Heart right ventricle (tissue), 16 donors: Measurements from ENCODE around the gene EYS. TPM values are rescaled to one million over a fixed set of nuclear protein-coding genes. Genes with fewer than 3 reads are reported as not detected.
"Not testable (repeated sequence)": the region's sequence is repeated elsewhere in the genome, so short reads cannot be mapped to it uniquely, and the experiment has no call there.

Source experiments
- ATAC-seq, 8 donors: fragments of 200-7000 bp; cut with Tn5 transposase; one replicate each; pipeline ENCODE4 v1.9.1; 2020; ENCODE audit warnings: mild to moderate bottlenecking in 8 of 8, moderate library complexity in 8 of 8, moderate number of reproducible peaks in 1 of 8
- DNase-seq, 2 donors: peaks; one replicate each; pipeline ENCODE4 v3.0.0-alpha.2; 2020
- H3K27ac ChIP-seq, 10 donors: fragments of 200-600 bp; sonication (generic) in 2 of 10; one replicate each; pipeline versions ENCODE4 v1.5.0 to v1.8.0; 2020 to 2022; ENCODE audit warnings: mild to moderate bottlenecking in 3 of 10
- H3K27me3 ChIP-seq, 7 donors: fragments of 200-600 bp; one replicate each; pipeline ENCODE4 v1.8.0; 2021 to 2022; ENCODE audit warnings: mild to moderate bottlenecking in 2 of 7
- H3K36me3 ChIP-seq, 9 donors: fragments of 200-600 bp; sonication (generic) in 1 of 9; one replicate each; pipeline versions ENCODE4 v1.5.0 to v1.8.0; 2020 to 2022; ENCODE audit warnings: mild to moderate bottlenecking in 2 of 9
- H3K4me1 ChIP-seq, 9 donors: fragments of 200-600 bp; sonication (generic) in 1 of 9; one replicate each; pipeline versions ENCODE4 v1.5.0 to v1.8.0; 2020 to 2022; ENCODE audit warnings: mild to moderate bottlenecking in 4 of 9
- H3K4me3 ChIP-seq, 10 donors: fragments of 200-600 bp; sonication (generic) in 2 of 10; one replicate each; pipeline versions ENCODE4 v1.5.0 to v1.8.0; 2020 to 2022; ENCODE audit warnings: mild to moderate bottlenecking in 7 of 10, moderate library complexity in 2 of 10
- H3K9me3 ChIP-seq, 11 donors: fragments of 200-600 bp in 10 of 11; sonication (generic) in 2 of 11; one replicate each; pipeline versions ENCODE4 v1.5.0 to v1.8.0; 2013 to 2022; ENCODE audit warnings: mild to moderate bottlenecking in 2 of 11, control low read depth in 1 of 11, moderate library complexity in 1 of 11
- CTCF ChIP-seq, 9 donors: fragments of 200-600 bp; sonication (generic) in 2 of 9; IDR thresholded peaks; one replicate each; pipeline versions ENCODE4 v1.5.0 to v1.8.0; 2021 to 2022; ENCODE audit warnings: antibody characterized with exemption in 9 of 9, mild to moderate bottlenecking in 5 of 9, moderate library complexity in 1 of 9
- WGBS, 2 donors: extraction: QIAGEN DNeasy Blood & Tissue Kit; methylation state at CpG; one replicate each; pipeline ENCODE4 v1.1.7; 2013; ENCODE audit warnings: inconsistent platforms in 1 of 2; 5-methylcytosine and 5-hydroxymethylcytosine counted together
- intact Hi-C, 10 donors: fragments of 100-400 bp; cut with DNase I; formaldehyde crosslinking; loops; one replicate each; pipeline versions ENCODE4 v1.11.1 to v1.14.2; 2022
- polyA plus RNA-seq, 2 donors: library from polyadenylated mRNA; stranded (reverse); fragments of 200-250 nt; gene quantifications; one replicate each; pipeline ENCODE4 v1.2.3, GENCODE V29; 2013
- total RNA-seq, 10 donors: library from RNA; stranded (reverse); fragmentation: NEBNext Ultra II Directional in 3 of 10; extraction: Animal tissue kit (Norgen Biotek cat#: 25700) in 3 of 10; gene quantifications; one replicate each; pipeline versions ENCODE4 v1.2.1 to v1.2.4, GENCODE V29; 2021 to 2023
- donor health status: Arrhythmogenic right ventricular cardiomyopathy.
- donor health status: ischemic (EF 13 %, LVEDD 7.1; RV severe dilation, severe dysfunction).
- donor health status: healthy with polysubstance abuse.
- donor health status: DM: no; HTN: yes; CAD: no.
- donor health status: DM: no; HTN: no; CAD: no.
- donor health status: ischemic (EF 25% LVEDD 6.9; RV normal size, moderate dysfunction).
- donor health status: ischemic (EF 25% LVEDD 5.7; RV mildly dilated, moderate dysfunction).
- donor health status: healthy.
- donor health status: DM: yes; HTN: yes; CAD: no.
- donor health status: Ischemic cardiomyopathy.
- donor health status: ischemic (EF 35%, LVEDD 5.7; RV mildly dilated, moderate dysfunction).
- donor health status: nonischemic (EF 11% LVEDD 7.7; RV severe dilation, severe dysfunction).
- donor health status: DM: yes; HTN: yes; CAD: no.
- donor health status: PGD.
- donor health status: ischemic (EF 29% LVEDD 5.4; RV normal size, mild dysfunction).
- donor health status: nonischemic (EF 23%, LVEDD 6.1; RV moderate dilation, normal function).

EYS gene
- total and polyA plus RNA-seq, 12 donors = 0.02 to 0.40 (median 0.18) TPM; not detected in 8

DNA sequence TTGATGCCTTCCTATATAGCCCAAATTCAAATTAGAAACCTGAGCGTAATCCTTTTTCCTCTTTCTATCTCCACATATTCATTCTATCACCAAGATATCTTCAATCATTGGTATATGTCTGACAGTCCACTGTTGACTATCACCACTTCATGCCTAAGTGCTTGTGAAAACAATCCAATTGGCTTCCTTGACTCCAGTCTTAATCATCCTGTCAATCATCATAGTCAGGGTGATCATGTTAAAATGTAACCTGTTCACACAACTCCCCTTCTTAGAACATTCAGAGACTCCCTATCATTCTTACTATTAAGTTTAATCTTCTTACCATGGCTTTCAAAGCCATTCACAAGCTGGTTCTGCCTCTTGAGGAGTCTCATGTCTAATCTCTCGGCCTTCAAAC lies 1454.8 kb downstream of the EYS start:
- no peaks in the 10 kb centered on the region for H3K27me3 ChIP-seq
- intact Hi-C loops = no loop called here
- DNase-seq (no peak), ATAC-seq (no peak)
- no peak overlapping the region for H3K4me3 ChIP-seq
- no peak overlapping the region for H3K27ac ChIP-seq
- no peaks in the 10 kb centered on the region for H3K9me3 ChIP-seq
- no peaks in the 10 kb centered on the region for H3K4me1 ChIP-seq
- no peaks in the 10 kb centered on the region for H3K36me3 ChIP-seq
- TF ChIP-seq CTCF (IDR thresholded peaks at IDR 0.05) = no peak
- 87 to 88% methylated on average over 2 of the region's 2 CpGs for WGBS, 2 donors

GRCh38 chr6:64250126-64250525 lies 1456.9 kb downstream of the EYS start:
- ATAC-seq = no peak
- no peaks in the 10 kb centered on the region for H3K27me3 ChIP-seq
- H3K9me3 ChIP-seq = peaks cover 0 to 6% (median 0%) of the 10 kb centered on the region in 11 donors
- no peaks in the 10 kb centered on the region for H3K4me1 ChIP-seq
- H3K4me3 ChIP-seq = no peak overlapping the region
- H3K36me3 ChIP-seq = no peaks in the 10 kb centered on the region
- H3K27ac ChIP-seq = no peak overlapping the region
- DNase-seq = no peak
- no peak for TF ChIP-seq CTCF (IDR thresholded peaks at IDR 0.05)
- intact Hi-C loops = no loop called here
- 82 to 85% methylated on average over 3 of the region's 3 CpGs for WGBS, 2 donors

DNA sequence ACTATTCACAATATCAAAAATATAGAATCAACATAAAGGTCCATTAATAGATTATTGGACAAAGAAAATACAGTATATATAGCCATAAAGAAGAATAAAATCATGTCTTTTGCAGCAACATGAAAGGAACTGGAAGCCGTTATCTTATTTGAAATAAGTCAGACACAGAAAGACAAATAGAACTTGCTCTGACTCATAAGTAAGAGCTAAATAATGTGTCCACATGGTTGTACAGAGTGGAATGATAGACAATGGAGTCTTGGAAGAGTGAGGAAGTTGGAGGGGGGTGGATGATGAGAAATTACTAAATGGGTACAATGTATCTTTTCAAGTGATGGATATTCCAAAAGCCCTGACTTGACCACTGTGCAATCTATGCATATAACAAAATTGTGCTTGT lies 1457.9 kb downstream of the EYS start:
- intact Hi-C loops = no loop called here
- Histone ChIP-seq H3K27me3 (no peaks in the 10 kb centered on the region), H3K9me3 (peaks cover 0 to 10% (median 0%) of the 10 kb centered on the region in 11 donors), H3K4me1 (no peaks in the 10 kb centered on the region), H3K4me3 (no peak overlapping the region), H3K27ac (no peak overlapping the region), H3K36me3 (no peaks in the 10 kb centered on the region)
- WGBS, 2 donors = 85 to 89% methylated on average over 1 of the region's 1 CpG
- TF ChIP-seq CTCF (IDR thresholded peaks at IDR 0.05) = no peak
- ATAC-seq = no peak
- no peak for DNase-seq

- intact Hi-C loops = no loop called here
Observed at GRCh38 chr6:64243618-64244017, 1463.4 kb downstream of the EYS start.

DNA sequence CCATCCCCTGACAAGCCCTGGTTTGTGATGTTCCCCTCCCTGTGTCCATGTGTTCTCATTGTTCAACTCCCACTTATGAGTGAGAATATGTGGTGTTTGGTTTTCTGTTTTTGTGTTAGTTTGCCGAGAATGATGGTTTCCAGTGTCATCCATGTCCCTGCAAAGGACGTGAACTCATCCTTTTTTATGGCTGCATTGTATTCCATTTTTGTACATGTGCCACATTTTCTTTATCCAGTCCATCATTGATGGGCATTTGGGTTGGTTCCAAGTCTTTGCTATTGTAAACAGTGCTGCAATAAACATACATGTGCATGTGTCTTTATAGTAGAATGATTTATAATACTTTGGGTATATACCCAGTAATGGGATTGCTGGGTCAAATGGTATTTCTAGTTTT lies 1468.1 kb downstream of the EYS start:
- H3K4me1 ChIP-seq, H3K36me3 ChIP-seq, intact Hi-C loops, ATAC-seq, H3K27ac ChIP-seq, DNase-seq, H3K27me3 ChIP-seq, H3K4me3 ChIP-seq: not testable (repeated sequence)
- 89% methylated on average over 2 of the region's 2 CpGs for WGBS, 2 donors
- H3K9me3 ChIP-seq = peaks cover 0 to 41% (median 7%) of the 10 kb centered on the region in 11 donors

More at GRCh38 chr6:64243618-64244017, 1463.4 kb downstream of the EYS start:
- Histone ChIP-seq H3K4me3 (no peak overlapping the region), H3K36me3 (no peaks in the 10 kb centered on the region), H3K27me3 (no peaks in the 10 kb centered on the region), H3K27ac (no peak overlapping the region), H3K9me3 (peaks cover 0 to 44% (median 7%) of the 10 kb centered on the region in 11 donors), H3K4me1 (no peaks in the 10 kb centered on the region)
- no peak for ATAC-seq
- no peak for TF ChIP-seq CTCF (IDR thresholded peaks at IDR 0.05)
- no peak for DNase-seq
